Measurements from ENCODE around the gene TEX12. TPM values are rescaled to one million over a fixed set of nuclear protein-coding genes. Genes with fewer than 3 reads are reported as not detected.

The TEX12 gene
- total and polyA plus RNA-seq, 2 of the 8 experiments (the other 6 are each of a cell fraction or from before 2014, with no cell fraction given): not detected

DNA sequence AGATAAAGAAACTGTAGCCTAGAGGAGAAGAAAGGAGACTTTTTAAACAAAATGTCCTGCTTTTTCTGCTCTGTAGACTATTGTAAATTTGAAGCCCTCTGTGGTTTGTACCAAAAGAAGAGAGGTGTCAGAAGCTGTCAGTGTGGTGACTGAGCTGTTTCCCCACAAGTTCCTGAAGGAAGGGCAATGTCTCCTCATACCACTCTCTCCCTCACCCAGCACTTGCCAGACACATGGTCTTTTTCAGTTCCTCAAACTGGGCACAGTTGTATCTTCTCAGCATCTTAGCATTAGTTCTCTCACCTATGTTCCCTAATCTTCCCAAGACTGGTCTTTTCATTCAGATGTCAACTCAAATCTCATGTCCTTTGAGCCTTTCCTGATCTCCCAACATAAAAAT, 12.4 kb downstream of the TEX12 start (continued):
- TF ChIP-seq YY1 (IDR thresholded peaks at IDR 0.05; ENCODE audit: low read depth, low read length): no peak
- no peak for TF ChIP-seq CREB1 (IDR thresholded peaks at IDR 0.05)
- TF ChIP-seq TAF7 (optimal IDR thresholded peaks at IDR 0.05; ENCODE audit: borderline replicate concordance, low read depth, low read length): no peak
- no peak for TF ChIP-seq BCL11A (IDR thresholded peaks at IDR 0.05; ENCODE audit: low read depth in 2 of 2, low read length in 2 of 2)
- TF ChIP-seq, protein P1, sequence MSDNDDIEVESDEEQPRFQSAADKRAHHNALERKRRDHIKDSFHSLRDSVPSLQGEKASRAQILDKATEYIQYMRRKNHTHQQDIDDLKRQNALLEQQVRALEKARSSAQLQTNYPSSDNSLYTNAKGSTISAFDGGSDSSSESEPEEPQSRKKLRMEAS (IDR thresholded peaks at IDR 0.05): no peak
- no peak for TF ChIP-seq CEBPB (IDR thresholded peaks at IDR 0.05; ENCODE audit: low read depth, low read length)
